Measurements from ENCODE around the gene TSPOAP1. TPM values are rescaled to one million over a fixed set of nuclear protein-coding genes. Genes with fewer than 3 reads are reported as not detected.
A peak's percentile ranks its signal among the peaks of the same experiment; 100 is the strongest.

The TSPOAP1 gene
- total RNA-seq, 1 donor from 2014 or later, result 7.1 TPM

- Histone ChIP-seq H3K4me3 (no peak overlapping the region), H3K27me3 (no peaks in the 10 kb centered on the region), H3K4me1 (peaks cover 28% of the 10 kb centered on the region), H3K9me3 (no peaks in the 10 kb centered on the region), H3K27ac (no peak overlapping the region), H3K36me3 (no peaks in the 10 kb centered on the region)
- intact Hi-C loops (cut with DNase I), result no loop called here
- TF ChIP-seq, protein P1, sequence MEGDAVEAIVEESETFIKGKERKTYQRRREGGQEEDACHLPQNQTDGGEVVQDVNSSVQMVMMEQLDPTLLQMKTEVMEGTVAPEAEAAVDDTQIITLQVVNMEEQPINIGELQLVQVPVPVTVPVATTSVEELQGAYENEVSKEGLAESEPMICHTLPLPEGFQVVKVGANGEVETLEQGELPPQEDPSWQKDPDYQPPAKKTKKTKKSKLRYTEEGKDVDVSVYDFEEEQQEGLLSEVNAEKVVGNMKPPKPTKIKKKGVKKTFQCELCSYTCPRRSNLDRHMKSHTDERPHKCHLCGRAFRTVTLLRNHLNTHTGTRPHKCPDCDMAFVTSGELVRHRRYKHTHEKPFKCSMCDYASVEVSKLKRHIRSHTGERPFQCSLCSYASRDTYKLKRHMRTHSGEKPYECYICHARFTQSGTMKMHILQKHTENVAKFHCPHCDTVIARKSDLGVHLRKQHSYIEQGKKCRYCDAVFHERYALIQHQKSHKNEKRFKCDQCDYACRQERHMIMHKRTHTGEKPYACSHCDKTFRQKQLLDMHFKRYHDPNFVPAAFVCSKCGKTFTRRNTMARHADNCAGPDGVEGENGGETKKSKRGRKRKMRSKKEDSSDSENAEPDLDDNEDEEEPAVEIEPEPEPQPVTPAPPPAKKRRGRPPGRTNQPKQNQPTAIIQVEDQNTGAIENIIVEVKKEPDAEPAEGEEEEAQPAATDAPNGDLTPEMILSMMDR (IDR thresholded peaks at IDR 0.05), result no peak
- TF ChIP-seq POLR2AphosphoS5 (IDR thresholded peaks at IDR 0.05; ENCODE audit: insufficient read depth in 1 of 2, low read depth in 1 of 2) (no peak), POLR2A (IDR thresholded peaks at IDR 0.05) (no peak)
- DNase-seq (ENCODE audit: extremely low spot score in 2 of 2), result no peak
Observed at GRCh38 chr17:58325976-58326468, 2.6 kb downstream of the TSPOAP1 start.

DNA sequence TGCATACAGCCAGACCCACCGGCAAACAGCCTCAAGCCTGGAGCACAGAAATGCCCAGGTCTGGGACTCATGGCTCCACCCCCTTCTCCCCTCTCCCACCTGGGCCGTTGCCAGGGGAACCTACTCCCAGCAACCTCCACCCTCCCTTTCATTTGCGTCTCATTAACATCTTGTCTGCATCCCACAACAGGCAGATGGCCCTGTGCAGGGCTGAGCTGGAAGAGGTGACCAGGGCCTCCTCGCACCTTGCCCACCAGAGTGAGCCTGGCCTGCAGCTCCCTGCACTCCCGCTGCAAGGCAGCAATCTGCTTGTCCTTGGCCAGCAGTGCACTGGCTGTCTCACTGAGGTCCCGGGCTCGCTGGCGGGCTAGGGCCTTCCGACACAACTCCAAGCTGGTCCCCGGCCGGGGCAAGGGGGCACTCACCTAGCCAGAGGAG is 3.3 kb downstream of the TSPOAP1 start:
- no peaks in the 10 kb centered on the region for H3K27me3 ChIP-seq
- peak overlapping the region; percentile 58 to 69 for H3K4me3 ChIP-seq
- DNase-seq (ENCODE audit: extremely low spot score in 2 of 2), result no peak
- intact Hi-C loops (cut with DNase I), result no loop called here
- H3K36me3 ChIP-seq, result no peaks in the 10 kb centered on the region
- TF ChIP-seq POLR2A (IDR thresholded peaks at IDR 0.05), result no peak
- TF ChIP-seq, protein P1 (IDR thresholded peaks at IDR 0.05), result no peak
- no peak for TF ChIP-seq POLR2AphosphoS5 (IDR thresholded peaks at IDR 0.05; ENCODE audit: insufficient read depth in 1 of 2, low read depth in 1 of 2)
- peaks cover 28% of the 10 kb centered on the region for H3K4me1 ChIP-seq
- no peaks in the 10 kb centered on the region for H3K9me3 ChIP-seq
- no peak overlapping the region for H3K27ac ChIP-seq

DNA sequence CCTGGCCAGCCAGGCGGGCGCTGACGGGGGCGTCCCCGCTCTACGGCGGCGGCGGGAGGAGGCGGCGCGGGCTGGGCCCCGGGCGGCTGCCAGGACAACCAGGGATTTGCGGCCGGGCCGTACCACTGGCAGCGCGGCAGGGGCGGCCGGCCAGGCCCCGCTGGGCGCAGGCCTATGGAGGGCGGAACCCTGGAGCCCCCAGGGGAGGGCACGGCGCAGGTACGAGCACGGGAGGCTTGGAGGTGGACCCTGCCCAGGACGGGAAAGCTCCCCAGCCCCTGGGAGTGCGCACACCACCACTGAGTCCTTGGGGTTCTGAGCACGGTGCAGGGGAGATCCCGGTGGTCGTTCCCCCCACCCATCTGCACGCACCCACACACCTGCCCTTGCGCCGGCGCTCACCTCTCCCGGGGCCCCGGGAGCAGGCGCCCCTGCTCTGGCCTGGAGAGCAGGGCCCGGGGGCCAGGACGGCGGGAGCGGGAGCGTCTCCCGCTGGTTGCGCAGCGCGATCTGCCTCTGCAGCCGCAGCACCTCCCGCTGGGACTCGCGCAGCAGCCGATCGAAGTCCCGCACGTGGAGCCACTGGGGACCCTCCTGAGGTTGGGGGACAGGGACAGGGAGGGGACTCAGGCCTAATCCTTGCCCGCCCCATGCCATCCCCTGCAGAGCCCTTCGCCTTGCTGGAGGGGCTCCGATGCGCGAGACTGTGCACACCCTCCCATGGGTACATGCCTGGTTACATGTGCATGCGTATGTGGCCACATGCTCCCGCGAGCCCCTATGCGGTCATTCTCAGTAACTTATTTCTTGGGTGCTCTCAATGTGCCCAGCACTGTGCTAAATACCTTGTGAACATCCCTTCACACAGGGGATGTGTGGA is 3.9 kb downstream of the TSPOAP1 start:
- Histone ChIP-seq H3K36me3 (no peaks in the 10 kb centered on the region), H3K27ac (peak overlapping the region; percentile 21), H3K4me1 (peaks cover 28% of the 10 kb centered on the region), H3K27me3 (no peaks in the 10 kb centered on the region), H3K4me3 (peak overlapping the region; percentile 58 to 69), H3K9me3 (no peaks in the 10 kb centered on the region)
- TF ChIP-seq POLR2AphosphoS5 (IDR thresholded peaks at IDR 0.05; ENCODE audit: insufficient read depth in 1 of 2, low read depth in 1 of 2) (no peak), POLR2A (IDR thresholded peaks at IDR 0.05) (no peak)
- TF ChIP-seq, protein P1 (IDR thresholded peaks at IDR 0.05), result no peak
- intact Hi-C loops (cut with DNase I), result no loop called here
- DNase-seq (ENCODE audit: extremely low spot score in 2 of 2), result no peak

DNA sequence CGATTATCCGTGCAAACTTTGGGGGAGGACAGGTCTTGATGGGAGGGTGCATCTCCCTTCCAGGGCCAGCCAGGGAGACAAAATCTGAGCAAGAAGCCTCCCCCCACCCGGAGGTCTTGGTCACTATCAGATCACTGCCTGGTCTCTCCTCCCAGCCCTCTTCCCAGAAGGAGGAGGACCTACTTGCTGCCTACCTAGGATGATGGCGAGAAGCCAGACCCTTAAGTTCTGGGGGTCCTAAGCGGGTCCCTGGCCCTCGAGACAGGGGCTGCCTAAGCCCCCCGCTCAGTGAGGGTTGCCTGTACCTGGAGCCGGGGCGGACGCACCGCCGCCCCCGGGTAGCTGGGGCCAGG is 4.6 kb downstream of the TSPOAP1 start:
- intact Hi-C loops (cut with DNase I), result no loop called here
- Histone ChIP-seq H3K27ac (peak overlapping the region; percentile 21), H3K4me3 (peak overlapping the region; percentile 58 to 69), H3K27me3 (no peaks in the 10 kb centered on the region), H3K4me1 (peaks cover 28% of the 10 kb centered on the region), H3K36me3 (no peaks in the 10 kb centered on the region), H3K9me3 (no peaks in the 10 kb centered on the region)
- TF ChIP-seq POLR2AphosphoS5 (IDR thresholded peaks at IDR 0.05; ENCODE audit: insufficient read depth in 1 of 2, low read depth in 1 of 2), result no peak
- no peak for TF ChIP-seq POLR2A (IDR thresholded peaks at IDR 0.05)
- TF ChIP-seq, protein P1 (IDR thresholded peaks at IDR 0.05), result no peak
- DNase-seq (ENCODE audit: extremely low spot score in 2 of 2), result no peak
